KMS-11 (cell line): Measurements from ENCODE around the gene TMEM168.

Source experiments
- H2AFZ ChIP-seq: fragments of 200-600 bp; sonication (generic); 2 replicates; pipeline ENCODE4 v1.6.1; 2016; ENCODE audit warnings: antibody characterized with exemption, mixed run types, low read depth
- H3K27ac ChIP-seq: fragments of 200-600 bp; sonication (generic); 2 replicates; pipeline ENCODE4 v1.6.1; 2016; ENCODE audit warnings: mild to moderate bottlenecking, mixed run types
- H3K27me3 ChIP-seq: fragments of 200-600 bp; sonication (generic); 2 replicates; pipeline ENCODE4 v1.6.1; 2017; ENCODE audit warnings: mild to moderate bottlenecking, low read depth, mixed run types, moderate library complexity; ENCODE audit not compliant: insufficient read depth
- H3K36me3 ChIP-seq: fragments of 200-600 bp; sonication (generic); 2 replicates; pipeline ENCODE4 v1.6.1; 2017; ENCODE audit warnings: mild to moderate bottlenecking, mixed run types; ENCODE audit not compliant: insufficient read depth
- H3K4me1 ChIP-seq: fragments of 200-600 bp; sonication (generic); 2 replicates; pipeline ENCODE4 v1.6.1; 2016; ENCODE audit warnings: mild to moderate bottlenecking, low read depth, mixed run types; ENCODE audit not compliant: poor library complexity, severe bottlenecking
- H3K4me2 ChIP-seq: fragments of 200-600 bp; sonication (generic); 2 replicates; pipeline ENCODE4 v1.7.0; 2016; ENCODE audit warnings: mild to moderate bottlenecking, mixed run types
- H3K4me3 ChIP-seq: fragments of 200-600 bp; sonication (generic); IDR thresholded peaks from 2 replicates; pipeline ENCODE4 v1.6.1; 2017; ENCODE audit warnings: low read depth, low read length, mixed read lengths; ENCODE audit not compliant: insufficient read depth
- H3K79me2 ChIP-seq: fragments of 200-600 bp; sonication (generic); 2 replicates; pipeline ENCODE4 v1.6.1; 2016; ENCODE audit warnings: low read depth, mixed run types; ENCODE audit not compliant: insufficient read depth
- H3K9ac ChIP-seq: fragments of 200-600 bp; sonication (generic); 2 replicates; pipeline ENCODE4 v1.6.1; 2016; ENCODE audit warnings: mild to moderate bottlenecking, mixed run types
- H4K20me1 ChIP-seq: fragments of 200-600 bp; sonication (generic); 2 replicates; pipeline ENCODE4 v1.6.1; 2016; ENCODE audit warnings: mild to moderate bottlenecking, mixed run types; ENCODE audit not compliant: insufficient read depth
- CTCF ChIP-seq: fragments of 200-600 bp; sonication (generic); conservative IDR thresholded peaks from 2 replicates; pipeline ENCODE4 v1.6.1; 2017; ENCODE audit warnings: low read depth, mild to moderate bottlenecking, antibody characterized with exemption, low read length, moderate library complexity, mixed read lengths

Gene TMEM168

DNA sequence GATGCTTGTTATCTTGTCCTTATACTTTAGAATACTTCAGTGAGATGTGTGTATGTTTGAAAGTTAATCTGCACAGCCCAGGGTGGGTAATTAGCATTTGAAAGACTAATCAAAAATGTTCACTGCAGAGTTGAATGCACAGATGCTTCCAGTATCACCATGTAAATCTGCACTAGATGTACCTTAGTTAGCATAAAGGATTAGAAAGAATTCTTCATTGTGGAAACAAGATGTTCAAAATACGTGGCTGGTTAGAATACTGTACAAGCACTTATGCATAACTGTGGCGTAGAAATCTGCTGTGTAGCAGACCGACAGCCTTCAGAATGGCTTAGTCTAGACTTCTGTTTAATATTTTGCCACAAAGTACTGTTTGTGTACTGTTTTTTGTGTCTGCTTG lies 2.2 kb upstream of the TMEM168 start:
- TF ChIP-seq CTCF: no peak
- peaks cover 20% of the 10 kb centered on the region for H3K79me2 ChIP-seq
- H3K27me3 ChIP-seq: no peaks in the 10 kb centered on the region
- no peaks in the 10 kb centered on the region for H4K20me1 ChIP-seq
- H3K4me3 ChIP-seq: no peak overlapping the region
- no peak overlapping the region for H3K4me2 ChIP-seq
- H3K9ac ChIP-seq: no peak overlapping the region
- peaks cover 33% of the 10 kb centered on the region for H3K4me1 ChIP-seq
- H2AFZ ChIP-seq: no peak overlapping the region
- no peak overlapping the region for H3K27ac ChIP-seq
- H3K36me3 ChIP-seq: no peaks in the 10 kb centered on the region

DNA sequence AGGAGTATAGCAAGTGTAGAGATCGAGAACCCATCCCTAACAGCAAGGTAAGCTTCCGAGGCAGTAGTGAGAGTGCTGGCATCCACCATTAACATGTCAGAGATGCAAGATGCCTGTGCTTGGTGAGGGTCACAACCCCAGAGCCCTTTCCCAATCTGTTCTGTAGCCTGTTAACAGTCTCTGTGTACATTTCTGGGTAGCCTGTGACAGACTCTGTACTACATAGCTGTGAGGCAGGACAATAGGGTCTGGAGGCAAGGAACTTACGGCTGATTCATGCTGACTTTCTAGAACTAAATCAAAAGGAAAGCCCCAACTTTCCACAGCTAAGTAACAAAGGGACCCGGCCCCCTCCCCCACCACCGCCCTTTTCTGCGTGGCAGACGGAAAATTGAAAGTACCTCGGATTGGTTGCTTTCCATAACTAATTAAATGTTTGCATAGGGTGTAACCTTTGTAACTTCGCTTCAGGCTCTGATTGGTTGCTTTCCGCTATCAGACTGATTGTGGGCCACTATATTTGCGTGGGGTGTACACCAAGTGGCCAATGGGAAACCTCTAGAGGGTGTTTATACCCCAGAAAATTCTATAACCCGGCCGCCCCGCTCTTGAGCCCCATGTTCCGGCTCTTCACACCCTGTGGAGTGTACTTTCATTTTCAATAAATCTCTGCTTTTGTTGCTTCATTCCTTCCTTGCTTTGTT lies 1.4 kb upstream of the TMEM168 start:
- Histone ChIP-seq H3K4me1 (peaks cover 33% of the 10 kb centered on the region), H3K27ac (no peak overlapping the region), H3K79me2 (peaks cover 28% of the 10 kb centered on the region), H2AFZ (no peak overlapping the region), H3K4me2 (no peak overlapping the region), H3K4me3 (no peak overlapping the region), H3K9ac (no peak overlapping the region), H4K20me1 (no peaks in the 10 kb centered on the region), H3K27me3 (no peaks in the 10 kb centered on the region), H3K36me3 (no peaks in the 10 kb centered on the region)
- TF ChIP-seq CTCF: no peak

DNA sequence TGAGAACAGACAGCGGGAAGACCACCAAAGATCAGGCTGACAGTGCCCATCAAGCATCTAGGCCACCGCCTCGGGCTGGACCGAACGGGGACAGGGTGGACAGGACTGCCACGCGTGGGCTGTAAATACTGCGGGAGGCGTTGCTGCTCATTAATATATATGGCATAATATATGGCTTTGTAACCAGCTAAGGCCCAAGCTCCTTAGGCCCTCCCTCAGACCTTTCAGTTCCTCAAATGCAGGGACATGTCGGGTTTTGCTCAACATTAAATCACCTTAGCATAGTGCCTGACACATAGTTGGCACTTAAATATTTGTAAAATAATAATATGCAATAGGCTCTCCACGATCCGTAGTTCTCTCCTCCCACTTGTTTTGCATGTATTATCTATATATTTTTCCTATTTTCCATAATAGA lies 402 bp upstream of the TMEM168 start:
- peak overlapping the region; percentile 96 for H2AFZ ChIP-seq
- H3K4me1 ChIP-seq: peaks cover 33% of the 10 kb centered on the region
- H3K36me3 ChIP-seq: no peaks in the 10 kb centered on the region; the same call in 1 of the 2 replicates
- H3K27ac ChIP-seq: peak overlapping the region; percentile 76; the same call in 1 of the 2 replicates
- peak overlapping the region; percentile 80 for H3K4me3 ChIP-seq
- H4K20me1 ChIP-seq: no peaks in the 10 kb centered on the region
- no peak for TF ChIP-seq CTCF
- H3K79me2 ChIP-seq: peaks cover 38% of the 10 kb centered on the region
- H3K9ac ChIP-seq: peak overlapping the region; percentile 95
- H3K4me2 ChIP-seq: peak overlapping the region; percentile 83
- no peaks in the 10 kb centered on the region for H3K27me3 ChIP-seq

- Histone ChIP-seq H3K27ac (peak overlapping the region; percentile 76), H3K27me3 (no peaks in the 10 kb centered on the region), H3K4me3 (peak overlapping the region; percentile 92), H2AFZ (peak overlapping the region; percentile 96), H3K9ac (peak overlapping the region; percentile 95), H4K20me1 (no peaks in the 10 kb centered on the region), H3K79me2 (peaks cover 45% of the 10 kb centered on the region), H3K4me1 (peaks cover 31% of the 10 kb centered on the region), H3K4me2 (peak overlapping the region; percentile 83), H3K36me3 (no peaks in the 10 kb centered on the region; the same call in 1 of the 2 replicates)
- no peak for TF ChIP-seq CTCF
Observed at GRCh38 chr7:112789453-112789816, 758 bp downstream of the TMEM168 start.
